SW480 (cell line): ENCODE data around the gene PRM3.

Experiments used
- DNase-seq: peaks from one replicate; pipeline ENCODE4 v3.0.0-alpha.2; 2016; ENCODE audit warnings: low spot score

Gene PRM3

DNA sequence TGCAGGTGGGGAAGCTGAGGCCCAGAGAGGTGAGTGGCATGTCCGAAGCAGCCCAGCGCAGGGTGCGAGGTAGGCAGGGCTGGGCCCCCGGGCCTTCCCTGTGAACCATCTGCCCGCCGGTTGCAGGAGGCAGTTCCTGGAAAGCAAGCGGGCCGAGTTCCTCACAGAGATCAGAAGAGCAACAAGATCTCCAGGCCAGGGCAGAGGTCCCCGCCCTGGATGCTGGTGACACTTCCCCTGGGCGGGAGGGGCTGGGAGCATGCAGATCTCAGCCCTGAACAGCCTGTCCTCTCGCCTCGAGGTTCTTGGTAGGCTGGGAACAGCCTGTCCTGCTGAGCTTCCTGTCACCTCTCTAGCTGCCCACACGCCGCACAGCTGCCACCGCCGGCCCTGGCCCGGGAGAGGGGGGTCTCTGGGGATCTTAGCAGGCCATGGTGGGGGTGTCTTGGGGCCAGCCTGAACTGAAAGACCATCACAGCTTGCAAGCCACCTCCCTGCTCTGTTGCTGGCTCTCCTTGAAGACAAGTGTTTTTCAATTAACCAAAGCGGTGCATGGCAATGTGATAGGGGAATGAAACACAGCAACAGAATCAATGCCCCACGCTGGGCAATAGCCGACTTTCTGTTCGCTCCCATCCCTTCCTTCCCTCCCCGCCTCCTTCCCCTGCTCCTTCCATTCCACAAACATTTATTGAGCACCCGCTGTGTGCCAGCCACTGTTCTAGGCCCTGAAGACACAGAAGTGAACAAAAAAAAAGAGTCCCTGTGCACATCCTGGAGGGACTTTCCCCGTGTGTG lies 49.1 kb downstream of the PRM3 start:
- DNase-seq = peak; percentile 20
